Kidney (tissue), 14 donors: ENCODE measurements around the gene ATG9A. TPM values are rescaled to one million over a fixed set of nuclear protein-coding genes. Genes with fewer than 3 reads are reported as not detected.

Experiments used
- DNase-seq, 5 donors: peaks; one replicate each; pipeline ENCODE4 v3.0.0-alpha.2; 2013 to 2020
- FAIRE-seq: peaks from 2 replicates; lab custom pipeline; 2012; peaks lifted over from hg19 to GRCh38; lab: Jason Lieb, UNC
- H3K27ac ChIP-seq, 2 donors: one replicate each; pipeline ENCODE4 v1.7.0; 2013; ENCODE audit warnings: low read depth in 2 of 2, low read length in 2 of 2, inconsistent platforms in 1 of 2
- H3K27me3 ChIP-seq: one replicate; pipeline ENCODE4 v1.7.1; 2013; ENCODE audit warnings: low read length, inconsistent platforms; ENCODE audit not compliant: control insufficient read depth, insufficient read depth
- H3K36me3 ChIP-seq, 3 donors: one replicate each; pipeline versions ENCODE4 v1.7.0 to v1.7.1; 2013; ENCODE audit warnings: low read length in 3 of 3, control low read depth in 1 of 3, inconsistent platforms in 1 of 3; ENCODE audit not compliant: insufficient read depth in 3 of 3, control insufficient read depth in 2 of 3
- H3K4me1 ChIP-seq, 3 donors: one replicate each; pipeline versions ENCODE4 v1.7.0 to v1.7.1; 2013; ENCODE audit warnings: low read length in 3 of 3, inconsistent platforms in 1 of 3, low read depth in 1 of 3; ENCODE audit not compliant: control insufficient read depth in 2 of 3, insufficient read depth in 2 of 3
- H3K4me3 ChIP-seq, 3 donors: one replicate each; pipeline versions ENCODE4 v1.7.0 to v1.8.1; 2013; ENCODE audit warnings: low read length in 3 of 3, control low read depth in 1 of 3, inconsistent platforms in 1 of 3
- H3K9ac ChIP-seq, 3 donors: one replicate each; pipeline versions ENCODE4 v1.7.0 to v1.7.1; 2013; ENCODE audit warnings: low read length in 3 of 3, control low read depth in 1 of 3, inconsistent platforms in 1 of 3
- H3K9me3 ChIP-seq, 3 donors: one replicate each; pipeline versions ENCODE4 v1.7.0 to v1.7.1; 2013; ENCODE audit warnings: low read length in 3 of 3, control low read depth in 1 of 3, inconsistent platforms in 1 of 3; ENCODE audit not compliant: control insufficient read depth in 2 of 3, insufficient read depth in 1 of 3
- CTCF ChIP-seq: IDR thresholded peaks from 3 replicates; pipeline ENCODE4 v1.5.1; 2012; ENCODE audit warnings: mild to moderate bottlenecking, moderate library complexity, borderline replicate concordance; ENCODE audit not compliant: insufficient read depth; ENCODE audit errors: extremely low read depth
- intact Hi-C: fragments of 100-400 bp; cut with DNase I; formaldehyde crosslinking; loops from one replicate; pipeline ENCODE4 v1.11.1; 2022
- polyA plus RNA-seq: library from polyadenylated mRNA; stranded (reverse); fragments of 350-450 nt; fragmentation: Illumina TruSeq; extraction: RNeasy Lipid Tissue Mini Kit (QIAGEN cat#74804); gene quantifications from one replicate; pipeline ENCODE4 v1.2.3, GENCODE V29; 2014; ENCODE audit warnings: low read depth, low replicate concordance; ENCODE audit not compliant: insufficient read depth
- total RNA-seq: library from RNA; stranded (reverse); fragmentation: NEBNext Ultra II Directional; extraction: Animal tissue kit (Norgen Biotek cat#: 25700); gene quantifications from one replicate; pipeline ENCODE4 v1.2.1, GENCODE V29; 2021
- donor health status: control.
- donor health status: control.
- donor health status: control.
- donor health status: control.
- donor health status: control.
- donor health status: DM: yes; HTN: yes; CAD: no.
- donor health status: Normal renal cell carcinoma (clear cell type).

ATG9A gene
- total and polyA plus RNA-seq, 2 donors from 2014 or later, result 24.0 to 41.5 TPM

- Histone ChIP-seq H3K4me3 (no peak overlapping the region), H3K27me3 (no peaks in the 10 kb centered on the region), H3K4me1 (no peaks in the 10 kb centered on the region), H3K36me3 (no peaks in the 10 kb centered on the region), H3K27ac (no peak overlapping the region), H3K9ac (no peak overlapping the region), H3K9me3 (no peaks in the 10 kb centered on the region)
- intact Hi-C loops, result no loop called here
- no peak for TF ChIP-seq CTCF
- FAIRE-seq (no peak), DNase-seq (no peak)
These were observed 30.5 kb downstream of the ATG9A start for GRCh38 chr2:219198974-219199373.

- Histone ChIP-seq H3K36me3 (no peaks in the 10 kb centered on the region), H3K4me1 (no peaks in the 10 kb centered on the region), H3K27ac (no peak overlapping the region), H3K4me3 (no peak overlapping the region), H3K27me3 (no peaks in the 10 kb centered on the region), H3K9me3 (no peaks in the 10 kb centered on the region), H3K9ac (no peak overlapping the region)
- FAIRE-seq (no peak), DNase-seq (no peak)
- intact Hi-C loops, result no loop called here
- no peak for TF ChIP-seq CTCF
These were observed 32.0 kb downstream of the ATG9A start for GRCh38 chr2:219197388-219197787.

DNA sequence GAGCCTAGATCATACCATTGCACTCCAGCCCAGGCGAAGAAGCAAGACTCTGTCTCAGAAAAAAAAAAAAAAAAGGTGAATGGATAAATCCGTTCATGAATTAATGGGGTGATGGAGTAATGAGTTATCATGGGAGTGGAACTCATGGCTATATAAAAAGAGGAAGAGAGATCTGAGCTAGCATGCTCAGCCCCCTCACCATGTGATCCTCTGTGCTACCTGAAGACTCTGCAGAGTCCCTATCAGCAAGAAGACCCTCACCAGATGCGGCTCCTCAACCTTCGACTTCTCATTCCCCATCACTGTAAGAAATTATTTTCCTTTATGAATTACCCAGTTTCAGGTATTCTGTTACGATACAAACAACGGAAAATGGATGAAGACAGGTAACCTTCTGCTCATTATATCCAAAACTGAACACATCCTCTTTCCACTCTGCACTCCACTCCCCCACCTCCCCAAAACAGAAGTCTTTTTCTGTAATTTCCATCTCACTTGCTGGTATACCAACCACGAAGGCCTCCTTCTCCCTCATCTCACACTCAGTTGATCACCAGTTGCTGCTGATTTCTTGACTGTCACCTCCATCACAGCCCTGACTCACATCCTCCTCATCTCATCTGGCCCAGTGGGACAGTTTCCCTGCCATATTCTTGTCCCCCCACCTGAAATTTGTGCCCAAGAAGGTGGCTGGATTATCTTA is 42.5 kb downstream of the ATG9A start:
- no peak for DNase-seq
- no peaks in the 10 kb centered on the region for H3K9me3 ChIP-seq
- intact Hi-C loops, result no loop called here
- peaks cover 0 to 6% (median 0%) of the 10 kb centered on the region in 3 donors for H3K4me1 ChIP-seq
- no peaks in the 10 kb centered on the region for H3K27me3 ChIP-seq
- no peak for TF ChIP-seq CTCF
- peaks cover 5 to 20% (median 18%) of the 10 kb centered on the region in 3 donors for H3K36me3 ChIP-seq
- no peak overlapping the region for H3K9ac ChIP-seq
- no peak for FAIRE-seq
- no peak overlapping the region for H3K4me3 ChIP-seq
- no peak overlapping the region for H3K27ac ChIP-seq
